Thyroid gland (tissue), 4 donors: ENCODE measurements around the gene MAST3. TPM values are rescaled to one million over a fixed set of nuclear protein-coding genes. Genes with fewer than 3 reads are reported as not detected.

Experiments used
- DNase-seq, 2 donors: peaks; one replicate each; pipeline ENCODE4 v3.0.0-alpha.2; 2019
- H3K27ac ChIP-seq, 3 donors: fragments of 200-600 bp; sonication (generic); 1 replicate in 2 of 3; 2 replicates in 1 of 3; pipeline ENCODE4 v1.5.1; 2016 to 2019; ENCODE audit warnings: mild to moderate bottlenecking in 1 of 3, moderate library complexity in 1 of 3
- H3K27me3 ChIP-seq: fragments of 200-600 bp; sonication (generic); one replicate; pipeline ENCODE4 v1.5.1; 2019
- H3K36me3 ChIP-seq, 2 donors: fragments of 200-600 bp; sonication (generic); one replicate each; pipeline ENCODE4 v1.5.1; 2016 to 2019
- H3K4me1 ChIP-seq, 2 donors: fragments of 200-600 bp; sonication (generic); one replicate each; pipeline ENCODE4 v1.5.1; 2017 to 2019
- H3K4me3 ChIP-seq, 3 donors: fragments of 200-600 bp; sonication (generic); replicated peaks in 1 of 3; 1 replicate in 2 of 3; 2 replicates in 1 of 3; pipeline ENCODE4 v1.5.1; 2016; ENCODE audit warnings: mild to moderate bottlenecking in 1 of 3
- H3K9me3 ChIP-seq: fragments of 200-600 bp; sonication (generic); one replicate; pipeline ENCODE4 v1.5.1; 2017
- POLR2A ChIP-seq, 2 donors: fragments of 450-650 bp; IDR thresholded peaks; one replicate each; pipeline ENCODE4 v1.6.1; 2017; ENCODE audit warnings: antibody characterized with exemption in 2 of 2, mild to moderate bottlenecking in 2 of 2, moderate library complexity in 1 of 2
- WGBS, 2 donors: methylation state at CpG; one replicate each; pipeline ENCODE4 v1.1.5; 2017; 5-methylcytosine and 5-hydroxymethylcytosine counted together
- intact Hi-C: fragments of 100-400 bp; cut with DNase I; formaldehyde crosslinking; loops from one replicate; pipeline ENCODE4 v1.15.1; 2023
- total RNA-seq, 4 donors: library from RNA; depleted of rRNA; stranded (reverse); fragments of >200 nt; gene quantifications; one replicate each; pipeline ENCODE4 v1.2.3, GENCODE V29; 2016
- TF ChIP-seq, protein P1 (sequence below), 6 experiments: fragments of 200-600 bp in 3 of 6; fragments of 450-650 bp in 3 of 6; sonication (generic) in 3 of 6; IDR thresholded peaks; one replicate each; pipeline ENCODE4 v1.5.1; 2016 to 2019; ENCODE audit warnings: antibody characterized with exemption in 6 of 6, mild to moderate bottlenecking in 2 of 6, inconsistent platforms in 1 of 6, moderate library complexity in 1 of 6

Gene MAST3
- total RNA-seq, 4 donors from 2014 or later, result 4.8 to 5.6 (median 5.0) TPM

DNA sequence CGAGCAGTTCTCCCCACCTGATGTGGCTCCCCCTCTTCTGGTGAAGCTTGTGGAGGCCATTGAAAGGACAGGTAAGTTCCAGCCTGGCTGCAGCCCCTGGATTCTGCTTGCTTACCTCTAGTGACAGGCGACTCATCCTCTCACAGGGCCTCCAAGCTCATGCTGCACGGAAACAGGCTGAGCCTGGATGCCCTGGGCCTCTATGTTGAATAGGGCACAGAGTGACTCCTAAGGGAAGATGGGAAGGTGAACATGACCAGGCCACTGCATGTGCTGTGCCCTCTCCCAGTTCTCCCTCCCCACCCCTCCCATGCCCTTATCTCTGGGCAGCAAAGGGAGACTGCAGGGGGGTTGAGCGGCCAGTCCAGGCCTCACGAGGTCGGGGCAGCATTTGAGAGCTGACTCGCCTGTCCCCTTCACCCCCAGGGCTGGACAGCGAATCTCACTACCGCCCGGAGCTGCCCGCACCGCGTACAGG is 63.0 kb downstream of the MAST3 start:
- TF ChIP-seq, protein P1, sequence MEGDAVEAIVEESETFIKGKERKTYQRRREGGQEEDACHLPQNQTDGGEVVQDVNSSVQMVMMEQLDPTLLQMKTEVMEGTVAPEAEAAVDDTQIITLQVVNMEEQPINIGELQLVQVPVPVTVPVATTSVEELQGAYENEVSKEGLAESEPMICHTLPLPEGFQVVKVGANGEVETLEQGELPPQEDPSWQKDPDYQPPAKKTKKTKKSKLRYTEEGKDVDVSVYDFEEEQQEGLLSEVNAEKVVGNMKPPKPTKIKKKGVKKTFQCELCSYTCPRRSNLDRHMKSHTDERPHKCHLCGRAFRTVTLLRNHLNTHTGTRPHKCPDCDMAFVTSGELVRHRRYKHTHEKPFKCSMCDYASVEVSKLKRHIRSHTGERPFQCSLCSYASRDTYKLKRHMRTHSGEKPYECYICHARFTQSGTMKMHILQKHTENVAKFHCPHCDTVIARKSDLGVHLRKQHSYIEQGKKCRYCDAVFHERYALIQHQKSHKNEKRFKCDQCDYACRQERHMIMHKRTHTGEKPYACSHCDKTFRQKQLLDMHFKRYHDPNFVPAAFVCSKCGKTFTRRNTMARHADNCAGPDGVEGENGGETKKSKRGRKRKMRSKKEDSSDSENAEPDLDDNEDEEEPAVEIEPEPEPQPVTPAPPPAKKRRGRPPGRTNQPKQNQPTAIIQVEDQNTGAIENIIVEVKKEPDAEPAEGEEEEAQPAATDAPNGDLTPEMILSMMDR (IDR thresholded peaks at IDR 0.05), result no peak
- no peak for TF ChIP-seq POLR2A (IDR thresholded peaks at IDR 0.05)
- Histone ChIP-seq H3K4me1 (peaks cover 22 to 36% of the 10 kb centered on the region in 2 donors), H3K27ac (peak overlapping the region in 2 of 3 donors; percentile 45 to 66), H3K36me3 (peaks cover 10 to 23% of the 10 kb centered on the region in 2 donors), H3K9me3 (no peaks in the 10 kb centered on the region), H3K27me3 (no peaks in the 10 kb centered on the region), H3K4me3 (no peak overlapping the region)
- WGBS, 2 donors, result 77 to 85% methylated on average over 11 to 12 of the region's 13 CpGs
- no peak for DNase-seq
- intact Hi-C loops, result loop anchor here (5.0 kb wide), 2 partner anchors 42 to 43 kb away; partner anchors contain the start of gene RAB3A

DNA sequence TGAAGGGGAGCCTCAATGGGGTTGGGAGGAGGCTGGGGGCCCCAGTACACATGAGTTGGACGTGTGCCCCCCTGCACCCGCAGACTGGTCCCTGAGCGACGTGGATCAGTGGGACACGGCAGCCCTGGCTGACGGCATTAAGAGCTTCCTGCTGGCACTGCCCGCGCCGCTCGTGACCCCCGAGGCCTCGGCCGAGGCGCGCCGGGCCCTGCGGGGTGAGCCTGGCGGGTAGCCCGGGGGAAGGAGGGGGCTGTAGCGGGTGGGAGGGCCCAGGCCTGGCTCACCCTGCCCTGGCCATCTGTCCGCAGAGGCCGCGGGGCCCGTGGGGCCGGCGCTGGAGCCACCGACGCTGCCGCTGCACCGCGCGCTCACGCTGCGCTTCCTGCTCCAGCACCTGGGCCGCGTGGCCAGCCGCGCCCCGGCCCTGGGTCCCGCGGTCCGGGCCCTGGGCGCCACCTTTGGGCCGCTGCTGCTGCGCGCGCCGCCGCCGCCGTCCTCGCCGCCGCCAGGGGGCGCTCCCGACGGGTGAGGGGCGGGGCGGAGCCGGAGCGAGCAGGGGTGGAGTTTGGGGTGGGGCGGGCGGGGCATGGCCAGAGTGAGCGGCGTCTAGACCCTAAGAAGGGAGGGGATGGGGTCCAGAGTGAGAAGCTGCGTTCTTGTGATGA is 63.5 kb downstream of the MAST3 start:
- WGBS, 2 donors, result 18 to 49% methylated on average over 7 to 16 of the region's 66 CpGs
- H3K4me1 ChIP-seq, result peaks cover 22 to 31% of the 10 kb centered on the region in 2 donors
- H3K4me3 ChIP-seq, result no peak overlapping the region
- peak overlapping the region; percentile 32 to 66 (median 45) for H3K27ac ChIP-seq
- no peaks in the 10 kb centered on the region for H3K9me3 ChIP-seq
- H3K27me3 ChIP-seq, result no peaks in the 10 kb centered on the region
- H3K36me3 ChIP-seq, result peaks cover 14 to 28% of the 10 kb centered on the region in 2 donors
- intact Hi-C loops, result loop anchor here (5.0 kb wide), 2 partner anchors 41 to 44 kb away; partner anchors contain the start of gene RAB3A
- peak; percentile 63 to 74 for DNase-seq
- TF ChIP-seq, protein P1 (IDR thresholded peaks at IDR 0.05), result peak in 4 of 6 experiments; percentile 20 to 99 (median 76)
- peak in 1 of 2 donors; percentile 17 for TF ChIP-seq POLR2A (IDR thresholded peaks at IDR 0.05)

DNA sequence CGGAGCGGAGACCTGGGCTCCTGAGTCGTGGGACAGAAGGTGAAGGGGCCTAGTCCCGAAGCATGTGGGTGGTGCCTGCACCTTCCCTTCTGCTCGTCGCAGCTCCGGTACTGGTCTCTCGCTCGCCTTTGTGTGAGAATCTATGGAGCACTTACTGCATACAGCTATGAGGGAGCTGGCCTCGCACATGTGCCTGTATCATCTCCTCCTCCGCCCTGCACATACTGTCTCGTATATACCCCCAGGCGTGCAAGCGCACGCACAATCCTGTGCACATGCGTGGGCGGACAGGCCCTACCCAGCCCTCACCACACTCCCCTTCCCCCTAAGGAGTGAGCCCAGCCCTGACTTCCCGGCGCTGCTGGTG is 64.0 kb downstream of the MAST3 start:
- peak overlapping the region in 1 of 3 donors; percentile 34 for H3K27ac ChIP-seq
- intact Hi-C loops, result loop anchor here (5.0 kb wide), 2 partner anchors 41 to 44 kb away; partner anchors contain the start of gene RAB3A
- no peaks in the 10 kb centered on the region for H3K9me3 ChIP-seq
- no peak overlapping the region for H3K4me3 ChIP-seq
- H3K27me3 ChIP-seq, result no peaks in the 10 kb centered on the region
- TF ChIP-seq, protein P1 (IDR thresholded peaks at IDR 0.05), result no peak
- TF ChIP-seq POLR2A (IDR thresholded peaks at IDR 0.05), result no peak
- peaks cover 15 to 32% of the 10 kb centered on the region in 2 donors for H3K36me3 ChIP-seq
- WGBS, 2 donors, result 78% methylated on average over 19 of the region's 19 CpGs
- DNase-seq, result no peak
- peaks cover 19 to 27% of the 10 kb centered on the region in 2 donors for H3K4me1 ChIP-seq

DNA sequence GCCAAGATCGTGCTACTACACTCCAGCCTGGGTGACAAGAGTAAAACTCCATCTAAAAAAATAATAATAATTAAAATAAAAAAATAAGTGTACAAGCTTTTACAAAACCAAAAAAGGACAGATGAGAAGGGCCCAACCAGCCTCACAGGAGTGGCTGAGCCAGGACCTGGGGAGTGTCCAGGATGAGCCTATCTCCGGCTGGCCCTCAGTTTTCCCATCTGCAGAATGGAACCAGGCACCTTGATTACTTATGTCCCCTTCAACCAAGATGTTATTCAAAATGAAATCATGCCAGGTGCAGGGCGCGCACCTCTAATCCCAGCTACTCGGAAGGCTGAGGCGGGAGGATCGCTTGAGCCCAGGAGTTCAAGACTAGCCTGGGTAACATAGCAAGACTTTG is 66.5 kb downstream of the MAST3 start:
- H3K4me1 ChIP-seq, result peaks cover 6 to 14% of the 10 kb centered on the region in 2 donors
- peaks cover 30 to 51% of the 10 kb centered on the region in 2 donors for H3K36me3 ChIP-seq
- no peak for TF ChIP-seq POLR2A (IDR thresholded peaks at IDR 0.05)
- TF ChIP-seq, protein P1 (IDR thresholded peaks at IDR 0.05), result no peak
- H3K9me3 ChIP-seq, result no peaks in the 10 kb centered on the region
- H3K27me3 ChIP-seq, result no peaks in the 10 kb centered on the region
- WGBS, 2 donors, result 97 to 99% methylated on average over 7 of the region's 7 CpGs
- intact Hi-C loops, result loop anchor here (5.0 kb wide), 2 partner anchors 38 to 47 kb away; partner anchors contain the start of gene RAB3A
- DNase-seq, result no peak
- no peak overlapping the region for H3K4me3 ChIP-seq
- no peak overlapping the region for H3K27ac ChIP-seq
